DMS79 treated with DMSO at 0.1 percent for 48 hours (cell line): ENCODE data around the gene POLD1.

Experiments used
- DNase-seq: peaks from one replicate; lab custom pipeline; 2025; lab: John Stamatoyannopoulos, UW

POLD1 gene

GRCh38 chr19:50466706-50467039 lies 82.5 kb downstream of the POLD1 start:
- no peak for DNase-seq

GRCh38 chr19:50467566-50467965 lies 83.4 kb downstream of the POLD1 start:
- no peak for DNase-seq
